Karpas-422 (cell line): ENCODE data around the gene CHAC1. TPM values are rescaled to one million over a fixed set of nuclear protein-coding genes. Genes with fewer than 3 reads are reported as not detected.

Experiments
- DNase-seq: peaks from one replicate; pipeline ENCODE4 v3.0.0-alpha.2; 2015
- H2AFZ ChIP-seq: fragments of 200-600 bp; sonication (generic); 2 replicates; pipeline ENCODE4 v1.6.1; 2014; ENCODE audit warnings: antibody characterized with exemption, low read length, mixed read lengths
- H3K27ac ChIP-seq: fragments of 200-600 bp; sonication (generic); 2 replicates; pipeline ENCODE4 v1.5.1; 2014; ENCODE audit warnings: mild to moderate bottlenecking, low read length, moderate library complexity
- H3K27me3 ChIP-seq: fragments of 200-600 bp; sonication (generic); 2 replicates; pipeline ENCODE4 v1.6.1; 2014; ENCODE audit warnings: low read length, mixed read lengths
- H3K36me3 ChIP-seq: fragments of 200-600 bp; sonication (generic); 2 replicates; pipeline ENCODE4 v1.6.1; 2014; ENCODE audit warnings: low read length, mixed read lengths; ENCODE audit not compliant: insufficient read depth
- H3K4me1 ChIP-seq: fragments of 200-600 bp; sonication (generic); 2 replicates; pipeline ENCODE4 v1.6.1; 2014; ENCODE audit warnings: mild to moderate bottlenecking, low read length, mixed read lengths
- H3K4me2 ChIP-seq: fragments of 200-600 bp; sonication (generic); 2 replicates; pipeline ENCODE4 v1.6.1; 2014; ENCODE audit warnings: low read length, low read depth, mild to moderate bottlenecking; ENCODE audit not compliant: poor library complexity, severe bottlenecking
- H3K4me3 ChIP-seq: fragments of 200-600 bp; sonication (generic); 2 replicates; pipeline ENCODE4 v1.5.1; 2014; ENCODE audit warnings: mild to moderate bottlenecking, antibody characterized with exemption, low read length, mixed read lengths
- H3K79me2 ChIP-seq: fragments of 200-600 bp; sonication (generic); 2 replicates; pipeline ENCODE4 v1.6.1; 2014; ENCODE audit warnings: mild to moderate bottlenecking, low read length, mixed read lengths
- H3K9ac ChIP-seq: fragments of 200-600 bp; sonication (generic); 2 replicates; pipeline ENCODE4 v1.6.0; 2014; ENCODE audit warnings: low read length
- H3K9me2 ChIP-seq: fragments of 200-600 bp; sonication (generic), shearing (Covaris generic); replicated peaks from 2 replicates; pipeline ENCODE4 v1.6.0; 2014; ENCODE audit warnings: mild to moderate bottlenecking, low read length, moderate library complexity; ENCODE audit not compliant: insufficient read depth
- H3K9me3 ChIP-seq: fragments of 300-700, 200-600 bp; sonication (generic); 2 replicates; pipeline ENCODE4 v1.6.1; 2014; ENCODE audit warnings: low read length, mixed read lengths
- H4K20me1 ChIP-seq: fragments of 200-600 bp; sonication (generic); 2 replicates; pipeline ENCODE4 v1.6.1; 2014; ENCODE audit warnings: mild to moderate bottlenecking, antibody characterized with exemption, low read length, low read depth; ENCODE audit not compliant: insufficient read depth
- total RNA-seq: library from RNA; depleted of rRNA; stranded (reverse); fragments of >200 nt; shearing (Covaris generic); gene quantifications from 2 replicates; pipeline ENCODE4 v1.2.3, GENCODE V29; 2014; ENCODE audit warnings: low replicate concordance

CHAC1 gene
- total RNA-seq, 1 experiment from 2014 or later = 45.5 TPM

GRCh38 chr15:40911141-40911540, 42.1 kb upstream of the CHAC1 start:
- H3K9ac ChIP-seq = no peak overlapping the region
- H2AFZ ChIP-seq = no peak overlapping the region
- no peaks in the 10 kb centered on the region for H3K9me3 ChIP-seq
- H3K27me3 ChIP-seq = no peaks in the 10 kb centered on the region
- H3K9me2 ChIP-seq = no peaks in the 10 kb centered on the region
- peaks cover 16% of the 10 kb centered on the region for H3K4me1 ChIP-seq
- no peaks in the 10 kb centered on the region for H3K36me3 ChIP-seq
- H4K20me1 ChIP-seq = no peaks in the 10 kb centered on the region
- H3K4me2 ChIP-seq = no peak overlapping the region
- H3K27ac ChIP-seq = no peak overlapping the region
- no peaks in the 10 kb centered on the region for H3K79me2 ChIP-seq
- no peak for DNase-seq
- H3K4me3 ChIP-seq = no peak overlapping the region

- no peaks in the 10 kb centered on the region for H3K9me3 ChIP-seq
- no peak overlapping the region for H3K4me2 ChIP-seq
Measured at GRCh38 chr15:40911693-40912092, 41.6 kb upstream of the CHAC1 start.

GRCh38 chr15:40912478-40912877, 40.8 kb upstream of the CHAC1 start:
- Histone ChIP-seq H4K20me1 (no peaks in the 10 kb centered on the region), H3K4me3 (no peak overlapping the region), H3K9me3 (no peaks in the 10 kb centered on the region), H2AFZ (no peak overlapping the region), H3K4me1 (peaks cover 4% of the 10 kb centered on the region), H3K4me2 (no peak overlapping the region), H3K27ac (no peak overlapping the region), H3K9ac (no peak overlapping the region), H3K79me2 (no peaks in the 10 kb centered on the region), H3K9me2 (no peaks in the 10 kb centered on the region), H3K36me3 (no peaks in the 10 kb centered on the region), H3K27me3 (no peaks in the 10 kb centered on the region)
- no peak for DNase-seq

More at GRCh38 chr15:40911693-40912092, 41.6 kb upstream of the CHAC1 start:
- Histone ChIP-seq H3K36me3 (no peaks in the 10 kb centered on the region), H3K79me2 (no peaks in the 10 kb centered on the region), H3K4me3 (no peak overlapping the region), H4K20me1 (no peaks in the 10 kb centered on the region), H3K27ac (no peak overlapping the region), H3K9ac (no peak overlapping the region), H3K4me1 (peaks cover 12% of the 10 kb centered on the region), H3K27me3 (no peaks in the 10 kb centered on the region), H3K9me2 (no peaks in the 10 kb centered on the region), H2AFZ (no peak overlapping the region)
- DNase-seq = no peak

- Histone ChIP-seq H3K27me3 (no peaks in the 10 kb centered on the region), H3K4me3 (no peak overlapping the region), H3K9ac (no peak overlapping the region), H3K9me2 (no peaks in the 10 kb centered on the region), H3K79me2 (no peaks in the 10 kb centered on the region), H3K36me3 (no peaks in the 10 kb centered on the region), H3K4me2 (no peak overlapping the region), H3K9me3 (no peaks in the 10 kb centered on the region), H3K27ac (no peak overlapping the region), H2AFZ (no peak overlapping the region), H3K4me1 (no peaks in the 10 kb centered on the region), H4K20me1 (no peaks in the 10 kb centered on the region)
- no peak for DNase-seq
Measured at GRCh38 chr15:40914013-40914412, 39.3 kb upstream of the CHAC1 start.

- Histone ChIP-seq H3K27ac (no peak overlapping the region), H3K27me3 (no peaks in the 10 kb centered on the region), H3K9me2 (no peaks in the 10 kb centered on the region), H3K36me3 (no peaks in the 10 kb centered on the region), H4K20me1 (no peaks in the 10 kb centered on the region), H3K4me3 (no peak overlapping the region), H3K4me2 (no peak overlapping the region), H3K79me2 (no peaks in the 10 kb centered on the region), H3K9ac (no peak overlapping the region), H3K4me1 (no peaks in the 10 kb centered on the region), H2AFZ (no peak overlapping the region), H3K9me3 (no peaks in the 10 kb centered on the region)
- peak; percentile 81 for DNase-seq
Measured at GRCh38 chr15:40914486-40914885, 38.8 kb upstream of the CHAC1 start.

- H3K9ac ChIP-seq = no peak overlapping the region
- no peak overlapping the region for H3K4me2 ChIP-seq
- no peak overlapping the region for H3K27ac ChIP-seq
- H3K4me1 ChIP-seq = no peaks in the 10 kb centered on the region
- H2AFZ ChIP-seq = no peak overlapping the region
- no peaks in the 10 kb centered on the region for H3K27me3 ChIP-seq
- no peaks in the 10 kb centered on the region for H3K36me3 ChIP-seq
- no peaks in the 10 kb centered on the region for H4K20me1 ChIP-seq
- DNase-seq = no peak
- H3K4me3 ChIP-seq = no peak overlapping the region
- H3K79me2 ChIP-seq = no peaks in the 10 kb centered on the region
- no peaks in the 10 kb centered on the region for H3K9me2 ChIP-seq
- no peaks in the 10 kb centered on the region for H3K9me3 ChIP-seq
Measured at GRCh38 chr15:40915116-40915661, 38.1 kb upstream of the CHAC1 start.

- Histone ChIP-seq H3K4me3 (no peak overlapping the region), H3K4me1 (no peaks in the 10 kb centered on the region), H3K9ac (no peak overlapping the region), H3K36me3 (no peaks in the 10 kb centered on the region), H3K79me2 (no peaks in the 10 kb centered on the region), H4K20me1 (no peaks in the 10 kb centered on the region), H3K9me2 (no peaks in the 10 kb centered on the region), H3K27me3 (no peaks in the 10 kb centered on the region), H3K9me3 (no peaks in the 10 kb centered on the region), H3K4me2 (no peak overlapping the region), H3K27ac (no peak overlapping the region), H2AFZ (no peak overlapping the region)
- no peak for DNase-seq
Measured at GRCh38 chr15:40915679-40916078, 37.6 kb upstream of the CHAC1 start.

GRCh38 chr15:40917585-40917984, 35.7 kb upstream of the CHAC1 start:
- Histone ChIP-seq H3K4me2 (no peak overlapping the region), H3K36me3 (no peaks in the 10 kb centered on the region), H3K9me2 (no peaks in the 10 kb centered on the region), H3K27me3 (no peaks in the 10 kb centered on the region), H3K79me2 (no peaks in the 10 kb centered on the region), H3K4me1 (no peaks in the 10 kb centered on the region), H3K4me3 (no peak overlapping the region), H3K9me3 (no peaks in the 10 kb centered on the region), H4K20me1 (no peaks in the 10 kb centered on the region), H3K9ac (no peak overlapping the region), H3K27ac (no peak overlapping the region), H2AFZ (no peak overlapping the region)
- no peak for DNase-seq
